Measurements from ENCODE around the gene PHKB. TPM values are rescaled to one million over a fixed set of nuclear protein-coding genes. Genes with fewer than 3 reads are reported as not detected.

Gene PHKB
- total RNA-seq, 1 experiment from 2014 or later: 83.4 TPM

DNA sequence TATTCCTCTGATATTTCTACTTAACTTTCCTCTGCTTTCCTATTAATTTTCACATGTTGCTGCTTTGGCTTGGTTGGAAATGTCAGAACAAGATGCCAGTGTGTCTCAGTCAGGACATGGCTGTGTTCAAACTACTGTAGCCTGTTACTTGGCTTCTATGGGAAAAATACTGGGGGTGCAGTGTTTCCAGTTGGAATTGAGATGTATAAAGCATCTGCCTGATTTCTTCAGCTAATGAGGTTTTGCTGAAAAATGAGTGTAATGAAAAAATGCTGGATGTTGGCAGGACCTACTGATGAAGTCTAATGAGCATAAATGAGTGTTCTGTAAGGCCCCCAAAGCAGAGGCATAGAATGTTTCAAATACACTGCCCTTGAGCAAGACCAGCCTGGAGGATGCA, 166.6 kb downstream of the PHKB start:
- TF ChIP-seq, protein P1, sequence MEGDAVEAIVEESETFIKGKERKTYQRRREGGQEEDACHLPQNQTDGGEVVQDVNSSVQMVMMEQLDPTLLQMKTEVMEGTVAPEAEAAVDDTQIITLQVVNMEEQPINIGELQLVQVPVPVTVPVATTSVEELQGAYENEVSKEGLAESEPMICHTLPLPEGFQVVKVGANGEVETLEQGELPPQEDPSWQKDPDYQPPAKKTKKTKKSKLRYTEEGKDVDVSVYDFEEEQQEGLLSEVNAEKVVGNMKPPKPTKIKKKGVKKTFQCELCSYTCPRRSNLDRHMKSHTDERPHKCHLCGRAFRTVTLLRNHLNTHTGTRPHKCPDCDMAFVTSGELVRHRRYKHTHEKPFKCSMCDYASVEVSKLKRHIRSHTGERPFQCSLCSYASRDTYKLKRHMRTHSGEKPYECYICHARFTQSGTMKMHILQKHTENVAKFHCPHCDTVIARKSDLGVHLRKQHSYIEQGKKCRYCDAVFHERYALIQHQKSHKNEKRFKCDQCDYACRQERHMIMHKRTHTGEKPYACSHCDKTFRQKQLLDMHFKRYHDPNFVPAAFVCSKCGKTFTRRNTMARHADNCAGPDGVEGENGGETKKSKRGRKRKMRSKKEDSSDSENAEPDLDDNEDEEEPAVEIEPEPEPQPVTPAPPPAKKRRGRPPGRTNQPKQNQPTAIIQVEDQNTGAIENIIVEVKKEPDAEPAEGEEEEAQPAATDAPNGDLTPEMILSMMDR (IDR thresholded peaks at IDR 0.05; ENCODE audit: unreplicated experiment): no peak
- no peaks in the 10 kb centered on the region for H3K36me3 Mint-ChIP-seq (ENCODE audit: insufficient read depth, unreplicated experiment)
- BruUV-seq (replicated peaks): no TSS peak

DNA sequence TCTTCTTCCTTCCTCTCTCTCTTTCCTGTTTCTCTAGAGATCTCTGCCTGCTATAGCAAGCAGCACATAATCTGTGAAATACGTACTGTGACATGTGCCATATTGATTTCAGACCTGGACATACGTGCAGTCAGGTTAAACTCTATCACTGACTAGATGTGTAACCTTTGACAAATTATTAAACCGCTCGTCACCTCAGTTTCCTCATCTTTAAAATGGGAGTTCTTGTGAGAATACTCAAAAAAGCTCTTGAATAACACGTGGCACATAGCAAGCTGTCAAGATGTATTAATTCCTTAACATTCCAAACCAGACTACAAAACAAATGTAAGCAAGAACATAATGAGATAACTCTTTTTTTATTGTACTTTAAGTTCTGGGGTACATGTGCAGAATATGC, 170.0 kb downstream of the PHKB start:
- no peaks in the 10 kb centered on the region for H3K9me3 Mint-ChIP-seq (ENCODE audit: low read depth, unreplicated experiment)
- H3K27ac Mint-ChIP-seq (ENCODE audit: unreplicated experiment): no peak overlapping the region
- no TSS peak for BruUV-seq (replicated peaks)
- CTCF ChIA-PET: interaction anchor here (0.6 kb wide), 1 partner anchor 82 kb away, joined by 3 read pairs; no protein-coding TSS in a partner anchor
- H3K4me1 Mint-ChIP-seq (ENCODE audit: low read depth, unreplicated experiment): no peaks in the 10 kb centered on the region
- TF ChIP-seq, protein P1 (IDR thresholded peaks at IDR 0.05; ENCODE audit: unreplicated experiment): no peak
- H3K27me3 Mint-ChIP-seq (ENCODE audit: unreplicated experiment): no peaks in the 10 kb centered on the region
- intact Hi-C loops (cut with micrococcal nuclease; ENCODE audit: unreplicated experiment): no loop called here
- DNase-seq: no peak
- H3K36me3 Mint-ChIP-seq (ENCODE audit: insufficient read depth, unreplicated experiment): no peaks in the 10 kb centered on the region
- no peak overlapping the region for H3K4me3 Mint-ChIP-seq (ENCODE audit: low read depth, unreplicated experiment)

More for the DNA sequence above, 166.6 kb downstream of the PHKB start:
- no peaks in the 10 kb centered on the region for H3K4me1 Mint-ChIP-seq (ENCODE audit: low read depth, unreplicated experiment)
- CTCF ChIA-PET: interaction anchor here (0.6 kb wide), 1 partner anchor 19 kb away, joined by 5 read pairs; no protein-coding TSS in a partner anchor
- no peak for DNase-seq
- intact Hi-C loops (cut with micrococcal nuclease; ENCODE audit: unreplicated experiment): no loop called here
- no peak overlapping the region for H3K27ac Mint-ChIP-seq (ENCODE audit: unreplicated experiment)
- H3K4me3 Mint-ChIP-seq (ENCODE audit: low read depth, unreplicated experiment): no peak overlapping the region
- H3K9me3 Mint-ChIP-seq (ENCODE audit: low read depth, unreplicated experiment): no peaks in the 10 kb centered on the region
- no peaks in the 10 kb centered on the region for H3K27me3 Mint-ChIP-seq (ENCODE audit: unreplicated experiment)

DNA sequence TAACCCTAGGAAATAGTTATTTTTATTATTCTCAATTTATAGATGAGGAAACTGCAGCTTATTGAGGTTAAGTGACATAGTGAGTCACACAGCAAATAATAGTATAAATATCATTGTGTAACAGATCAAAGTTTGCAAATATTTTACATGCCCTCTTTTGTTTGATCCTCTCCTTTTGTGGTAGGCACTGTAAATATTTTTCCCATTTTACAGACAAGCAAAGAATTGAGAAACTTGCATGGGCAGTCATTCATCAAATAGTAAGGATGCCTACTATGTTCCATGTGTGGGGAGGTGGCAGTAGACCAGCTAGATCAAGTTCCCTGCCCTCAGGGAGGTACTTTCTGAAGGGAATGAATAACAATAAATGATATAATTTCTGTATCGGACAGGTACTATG, 173.0 kb downstream of the PHKB start:
- no peak overlapping the region for H3K27ac Mint-ChIP-seq (ENCODE audit: unreplicated experiment)
- H3K9me3 Mint-ChIP-seq (ENCODE audit: low read depth, unreplicated experiment): no peaks in the 10 kb centered on the region
- H3K27me3 Mint-ChIP-seq (ENCODE audit: unreplicated experiment): no peaks in the 10 kb centered on the region
- BruUV-seq (replicated peaks): no TSS peak
- intact Hi-C loops (cut with micrococcal nuclease; ENCODE audit: unreplicated experiment): no loop called here
- H3K4me3 Mint-ChIP-seq (ENCODE audit: low read depth, unreplicated experiment): no peak overlapping the region
- no peak for DNase-seq
- CTCF ChIA-PET: no interaction called here
- TF ChIP-seq, protein P1 (IDR thresholded peaks at IDR 0.05; ENCODE audit: unreplicated experiment): no peak
- H3K36me3 Mint-ChIP-seq (ENCODE audit: insufficient read depth, unreplicated experiment): no peaks in the 10 kb centered on the region
- no peaks in the 10 kb centered on the region for H3K4me1 Mint-ChIP-seq (ENCODE audit: low read depth, unreplicated experiment)

DNA sequence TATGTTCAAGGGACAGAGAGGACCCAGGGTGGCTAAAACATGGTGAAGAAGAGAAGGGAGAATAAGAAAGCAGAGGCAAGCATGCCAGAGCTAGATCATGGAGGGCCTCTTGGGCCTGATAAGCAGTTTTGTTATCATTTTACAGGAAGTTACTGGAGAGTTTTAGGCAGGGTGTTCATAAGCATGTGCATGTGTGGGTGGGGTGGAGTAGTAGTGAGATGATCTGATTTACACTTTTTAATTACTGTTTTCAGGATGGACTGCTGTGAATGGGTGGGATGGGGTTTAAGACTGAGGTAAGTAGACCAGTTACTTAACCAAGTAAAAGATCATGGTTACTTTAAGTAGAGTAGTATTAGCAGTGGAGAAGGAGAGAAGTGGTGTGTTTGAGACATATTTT, 173.6 kb downstream of the PHKB start:
- H3K36me3 Mint-ChIP-seq (ENCODE audit: insufficient read depth, unreplicated experiment): no peaks in the 10 kb centered on the region
- intact Hi-C loops (cut with micrococcal nuclease; ENCODE audit: unreplicated experiment): no loop called here
- DNase-seq: no peak
- CTCF ChIA-PET: no interaction called here
- no peak overlapping the region for H3K27ac Mint-ChIP-seq (ENCODE audit: unreplicated experiment)
- H3K9me3 Mint-ChIP-seq (ENCODE audit: low read depth, unreplicated experiment): no peaks in the 10 kb centered on the region
- BruUV-seq (replicated peaks): no TSS peak
- no peaks in the 10 kb centered on the region for H3K4me1 Mint-ChIP-seq (ENCODE audit: low read depth, unreplicated experiment)
- TF ChIP-seq, protein P1 (IDR thresholded peaks at IDR 0.05; ENCODE audit: unreplicated experiment): no peak
- no peak overlapping the region for H3K4me3 Mint-ChIP-seq (ENCODE audit: low read depth, unreplicated experiment)
- no peaks in the 10 kb centered on the region for H3K27me3 Mint-ChIP-seq (ENCODE audit: unreplicated experiment)

All from Calu3 (cell line).